Measurements from ENCODE around the gene TSPAN11.

Gene TSPAN11

GRCh38 chr12:30985814-30986452 is 59.4 kb downstream of the TSPAN11 start:
- DNase-seq (ENCODE audit: low read depth, low spot score), result no peak

GRCh38 chr12:30988086-30988485 is 61.5 kb downstream of the TSPAN11 start:
- Histone ChIP-seq H3K27ac (no peak overlapping the region), H3K4me3 (no peak overlapping the region), H3K36me3 (ENCODE audit: insufficient read depth, low read length) (no peaks in the 10 kb centered on the region), H3K9ac (ENCODE audit: insufficient read length) (no peak overlapping the region), H3K9me3 (ENCODE audit: low read depth, low read length) (no peaks in the 10 kb centered on the region)
- no peak for DNase-seq (ENCODE audit: low read depth, low spot score)
- TF ChIP-seq FOXP2 (optimal IDR thresholded peaks at IDR 0.05; ENCODE audit: control extremely low read depth, extremely low read length, insufficient read depth) (no peak), EZH2 (IDR thresholded peaks at IDR 0.05) (no peak), POLR2AphosphoS5 (IDR thresholded peaks at IDR 0.05; ENCODE audit: borderline replicate concordance, low read depth, low read length) (no peak)

More at GRCh38 chr12:30985814-30986452, 59.4 kb downstream of the TSPAN11 start:
- no peak overlapping the region for H3K27ac ChIP-seq
- H3K9ac ChIP-seq (ENCODE audit: insufficient read length), result no peak overlapping the region
- TF ChIP-seq POLR2AphosphoS5 (IDR thresholded peaks at IDR 0.05; ENCODE audit: borderline replicate concordance, low read depth, low read length) (no peak), EZH2 (IDR thresholded peaks at IDR 0.05) (no peak), FOXP2 (optimal IDR thresholded peaks at IDR 0.05; ENCODE audit: control extremely low read depth, extremely low read length, insufficient read depth) (no peak)
- H3K9me3 ChIP-seq (ENCODE audit: low read depth, low read length), result no peaks in the 10 kb centered on the region
- no peak overlapping the region for H3K4me3 ChIP-seq
- no peaks in the 10 kb centered on the region for H3K36me3 ChIP-seq (ENCODE audit: insufficient read depth, low read length)

- H3K9ac ChIP-seq (ENCODE audit: insufficient read length), result no peak overlapping the region
- H3K4me3 ChIP-seq, result no peak overlapping the region
- no peaks in the 10 kb centered on the region for H3K36me3 ChIP-seq (ENCODE audit: insufficient read depth, low read length)
- DNase-seq (ENCODE audit: low read depth, low spot score), result no peak
- TF ChIP-seq FOXP2 (optimal IDR thresholded peaks at IDR 0.05; ENCODE audit: control extremely low read depth, extremely low read length, insufficient read depth) (no peak), EZH2 (IDR thresholded peaks at IDR 0.05) (no peak)
- no peaks in the 10 kb centered on the region for H3K9me3 ChIP-seq (ENCODE audit: low read depth, low read length)
- no peak overlapping the region for H3K27ac ChIP-seq
These were observed 62.2 kb downstream of the TSPAN11 start for GRCh38 chr12:30988646-30989286.

- no peak overlapping the region for H3K27ac ChIP-seq
- H3K9ac ChIP-seq (ENCODE audit: insufficient read length), result no peak overlapping the region
- H3K4me3 ChIP-seq, result no peak overlapping the region
- no peak for TF ChIP-seq POLR2AphosphoS5 (IDR thresholded peaks at IDR 0.05; ENCODE audit: borderline replicate concordance, low read depth, low read length)
- TF ChIP-seq FOXP2 (optimal IDR thresholded peaks at IDR 0.05; ENCODE audit: control extremely low read depth, extremely low read length, insufficient read depth), result no peak
- TF ChIP-seq EZH2 (IDR thresholded peaks at IDR 0.05), result no peak
- no peaks in the 10 kb centered on the region for H3K9me3 ChIP-seq (ENCODE audit: low read depth, low read length)
- DNase-seq (ENCODE audit: low read depth, low spot score), result no peak
- no peaks in the 10 kb centered on the region for H3K36me3 ChIP-seq (ENCODE audit: insufficient read depth, low read length)
These were observed 63.2 kb downstream of the TSPAN11 start for GRCh38 chr12:30989754-30990153.

- TF ChIP-seq FOXP2 (optimal IDR thresholded peaks at IDR 0.05; ENCODE audit: control extremely low read depth, extremely low read length, insufficient read depth), result no peak
- TF ChIP-seq EZH2 (IDR thresholded peaks at IDR 0.05), result no peak
- no peak for TF ChIP-seq POLR2AphosphoS5 (IDR thresholded peaks at IDR 0.05; ENCODE audit: borderline replicate concordance, low read depth, low read length)
- H3K9ac ChIP-seq (ENCODE audit: insufficient read length), result no peak overlapping the region
- no peak for DNase-seq (ENCODE audit: low read depth, low spot score)
- H3K27ac ChIP-seq, result no peak overlapping the region
- no peak overlapping the region for H3K4me3 ChIP-seq
- no peaks in the 10 kb centered on the region for H3K36me3 ChIP-seq (ENCODE audit: insufficient read depth, low read length)
- no peaks in the 10 kb centered on the region for H3K9me3 ChIP-seq (ENCODE audit: low read depth, low read length)
These were observed 63.8 kb downstream of the TSPAN11 start for GRCh38 chr12:30990316-30990715.

- H3K36me3 ChIP-seq (ENCODE audit: insufficient read depth, low read length), result no peaks in the 10 kb centered on the region
- H3K9me3 ChIP-seq (ENCODE audit: low read depth, low read length), result no peaks in the 10 kb centered on the region
- TF ChIP-seq POLR2AphosphoS5 (IDR thresholded peaks at IDR 0.05; ENCODE audit: borderline replicate concordance, low read depth, low read length) (no peak), FOXP2 (optimal IDR thresholded peaks at IDR 0.05; ENCODE audit: control extremely low read depth, extremely low read length, insufficient read depth) (no peak), EZH2 (IDR thresholded peaks at IDR 0.05) (no peak)
- H3K9ac ChIP-seq (ENCODE audit: insufficient read length), result no peak overlapping the region
- H3K27ac ChIP-seq, result no peak overlapping the region
- DNase-seq (ENCODE audit: low read depth, low spot score), result no peak
- H3K4me3 ChIP-seq, result no peak overlapping the region
These were observed 64.2 kb downstream of the TSPAN11 start for GRCh38 chr12:30990776-30991175.

- H3K9me3 ChIP-seq (ENCODE audit: low read depth, low read length), result no peaks in the 10 kb centered on the region
- no peak overlapping the region for H3K27ac ChIP-seq
- no peak overlapping the region for H3K4me3 ChIP-seq
- no peaks in the 10 kb centered on the region for H3K36me3 ChIP-seq (ENCODE audit: insufficient read depth, low read length)
- no peak overlapping the region for H3K9ac ChIP-seq (ENCODE audit: insufficient read length)
- DNase-seq (ENCODE audit: low read depth, low spot score), result no peak
- TF ChIP-seq POLR2AphosphoS5 (IDR thresholded peaks at IDR 0.05; ENCODE audit: borderline replicate concordance, low read depth, low read length) (no peak), FOXP2 (optimal IDR thresholded peaks at IDR 0.05; ENCODE audit: control extremely low read depth, extremely low read length, insufficient read depth) (no peak), EZH2 (IDR thresholded peaks at IDR 0.05) (no peak)
These were observed 64.9 kb downstream of the TSPAN11 start for GRCh38 chr12:30991466-30991865.

GRCh38 chr12:30992381-30992780 is 65.8 kb downstream of the TSPAN11 start:
- DNase-seq (ENCODE audit: low read depth, low spot score), result no peak
- no peaks in the 10 kb centered on the region for H3K36me3 ChIP-seq (ENCODE audit: insufficient read depth, low read length)
- TF ChIP-seq FOXP2 (optimal IDR thresholded peaks at IDR 0.05; ENCODE audit: control extremely low read depth, extremely low read length, insufficient read depth) (no peak), EZH2 (IDR thresholded peaks at IDR 0.05) (no peak), POLR2AphosphoS5 (IDR thresholded peaks at IDR 0.05; ENCODE audit: borderline replicate concordance, low read depth, low read length) (no peak)
- no peak overlapping the region for H3K4me3 ChIP-seq
- H3K27ac ChIP-seq, result no peak overlapping the region
- H3K9ac ChIP-seq (ENCODE audit: insufficient read length), result no peak overlapping the region
- no peaks in the 10 kb centered on the region for H3K9me3 ChIP-seq (ENCODE audit: low read depth, low read length)
